HEK293 (cell line): ENCODE results near the gene A4GALT.
A peak's percentile ranks its signal among the peaks of the same experiment; 100 is the strongest.

Experiments used
- CTCF ChIA-PET: fragments of 350-600 bp; formaldehyde crosslinking; extraction: SDS; loops from one replicate; lab custom pipeline; 2021; ENCODE audit warnings: antibody characterized with exemption; lab: Yijun Ruan, JAX
- POLR2A ChIA-PET: fragments of 300-600 bp; formaldehyde crosslinking; extraction: SDS; loops from one replicate; lab custom pipeline; 2020; ENCODE audit warnings: antibody characterized with exemption, inconsistent platforms; lab: Yijun Ruan, JAX
- H3K27ac ChIP-seq: fragments of 200-500 bp; sonication (Bioruptor generic); 2 replicates; pipeline ENCODE4 v1.5.1; 2014; ENCODE audit warnings: low read depth, low read length, control low read depth, inconsistent platforms; ENCODE audit errors: extremely low read depth
- H3K36me3 ChIP-seq, 2 experiments: fragments of 200-500 bp in 1 of 2; sonication (Bioruptor generic) in 1 of 2; 1 replicate in 1 of 2; 2 replicates in 1 of 2; pipeline ENCODE4 v1.5.1; 2014 to 2017; ENCODE audit warnings: inconsistent platforms in 2 of 2, low read length in 2 of 2; ENCODE audit not compliant: control insufficient read depth in 2 of 2, insufficient read depth in 1 of 2
- H3K4me1 ChIP-seq: fragments of 200-500 bp; sonication (Bioruptor generic); 2 replicates; pipeline ENCODE4 v1.5.1; 2014; ENCODE audit warnings: mild to moderate bottlenecking, low read length, inconsistent platforms; ENCODE audit not compliant: control insufficient read depth, insufficient read depth
- H3K4me3 ChIP-seq: 2 replicates; pipeline ENCODE4 v1.5.1; 2011; ENCODE audit warnings: low read depth, mild to moderate bottlenecking, control low read depth, low read length, moderate library complexity
- H3K9me3 ChIP-seq: fragments of 200-500 bp; sonication (Bioruptor generic); 2 replicates; pipeline ENCODE4 v1.5.1; 2014; ENCODE audit warnings: low read depth, low read length, inconsistent platforms; ENCODE audit not compliant: control insufficient read depth, insufficient read depth
- KLF1 ChIP-seq: fragments of 450-650 bp; formaldehyde crosslinking; IDR thresholded peaks from 2 replicates; pipeline ENCODE4 v1.5.1; 2016; ENCODE audit warnings: missing biosample characterization, missing genetic modification characterization
- PBX3 ChIP-seq: sonication (generic); formaldehyde crosslinking; IDR thresholded peaks from 2 replicates; pipeline ENCODE4 v1.8.1; 2022; ENCODE audit warnings: mild to moderate bottlenecking, moderate library complexity, missing genetic modification reagents
- PRDM1 ChIP-seq: fragments of 450-650 bp; formaldehyde crosslinking; IDR thresholded peaks from 2 replicates; pipeline ENCODE4; 2016; ENCODE audit warnings: missing biosample characterization, missing genetic modification characterization
- SCRT1 ChIP-seq: fragments of 450-650 bp; formaldehyde crosslinking; IDR thresholded peaks from 2 replicates; pipeline ENCODE4 v1.5.1; 2016; ENCODE audit warnings: missing biosample characterization, missing genetic modification characterization, borderline replicate concordance
- ZBTB20 ChIP-seq: fragments of 450-650 bp; formaldehyde crosslinking; IDR thresholded peaks from 2 replicates; pipeline ENCODE4 v1.5.1; 2016; ENCODE audit warnings: missing biosample characterization, missing genetic modification characterization
- ZBTB21 ChIP-seq: fragments of 450-650 bp; formaldehyde crosslinking; IDR thresholded peaks from 2 replicates; pipeline ENCODE4 v1.5.1; 2017; ENCODE audit warnings: missing biosample characterization, missing genetic modification characterization
- ZBTB26 ChIP-seq: fragments of 450-650 bp; formaldehyde crosslinking; optimal IDR thresholded peaks from 2 replicates; pipeline ENCODE3; 2016; ENCODE audit warnings: missing biosample characterization, mild to moderate bottlenecking, missing genetic modification characterization
- ZBTB44 ChIP-seq: fragments of 450-650 bp; IDR thresholded peaks from 2 replicates; pipeline ENCODE4 v1.5.1; 2018; ENCODE audit warnings: missing biosample characterization, mild to moderate bottlenecking, missing genetic modification characterization
- ZBTB48 ChIP-seq: fragments of 450-650 bp; formaldehyde crosslinking; IDR thresholded peaks from 2 replicates; pipeline ENCODE4 v1.5.1; 2016; ENCODE audit warnings: missing biosample characterization, missing genetic modification characterization
- ZBTB49 ChIP-seq: fragments of 450-650 bp; formaldehyde crosslinking; IDR thresholded peaks from 2 replicates; pipeline ENCODE4 v1.5.1; 2016; ENCODE audit warnings: missing biosample characterization, missing genetic modification characterization, low read depth
- ZBTB6 ChIP-seq: fragments of 450-650 bp; formaldehyde crosslinking; IDR thresholded peaks from 2 replicates; pipeline ENCODE4 v1.5.1; 2017; ENCODE audit warnings: missing biosample characterization, missing genetic modification characterization
- ZFHX2 ChIP-seq: fragments of 450-650 bp; formaldehyde crosslinking; conservative IDR thresholded peaks from 2 replicates; pipeline ENCODE4 v1.5.1; 2016; ENCODE audit warnings: missing biosample characterization, missing genetic modification characterization
- ZNF10 ChIP-seq: fragments of 450-650 bp; formaldehyde crosslinking; IDR thresholded peaks from 2 replicates; pipeline ENCODE4 v1.5.1; 2017; ENCODE audit warnings: missing biosample characterization, missing genetic modification characterization
- ZNF148 ChIP-seq: fragments of 450-650 bp; formaldehyde crosslinking; IDR thresholded peaks from 2 replicates; pipeline ENCODE4 v1.5.0; 2017; ENCODE audit warnings: missing biosample characterization, missing genetic modification characterization, borderline replicate concordance
- ZNF302 ChIP-seq: fragments of 450-650 bp; formaldehyde crosslinking; IDR thresholded peaks from 2 replicates; pipeline ENCODE4 v1.5.1; 2016; ENCODE audit warnings: missing biosample characterization, missing genetic modification characterization, low read depth
- ZNF311 ChIP-seq: fragments of 450-650 bp; formaldehyde crosslinking; IDR thresholded peaks from 2 replicates; pipeline ENCODE4 v1.5.1; 2017; ENCODE audit warnings: missing biosample characterization, missing genetic modification characterization, borderline replicate concordance
- ZNF335 ChIP-seq: fragments of 450-650 bp; formaldehyde crosslinking; conservative IDR thresholded peaks from 2 replicates; pipeline ENCODE4 v1.5.1; 2016; ENCODE audit warnings: missing biosample characterization, missing genetic modification characterization
- ZNF398 ChIP-seq: fragments of 450-650 bp; formaldehyde crosslinking; IDR thresholded peaks from 2 replicates; pipeline ENCODE4 v1.5.1; 2017; ENCODE audit warnings: missing biosample characterization, missing genetic modification characterization
- ZNF404 ChIP-seq: fragments of 450-650 bp; formaldehyde crosslinking; IDR thresholded peaks from 2 replicates; pipeline ENCODE4 v1.5.1; 2017; ENCODE audit warnings: missing biosample characterization, missing genetic modification characterization
- ZNF423 ChIP-seq: fragments of 450-650 bp; formaldehyde crosslinking; IDR thresholded peaks from 2 replicates; pipeline ENCODE4 v1.5.1; 2016; ENCODE audit warnings: missing biosample characterization, missing genetic modification characterization
- ZNF544 ChIP-seq: fragments of 450-650 bp; formaldehyde crosslinking; IDR thresholded peaks from 2 replicates; pipeline ENCODE4 v1.5.0; 2017; ENCODE audit warnings: missing biosample characterization, missing genetic modification characterization
- ZNF626 ChIP-seq: fragments of 450-650 bp; sonication (Bioruptor Pico); formaldehyde crosslinking; IDR thresholded peaks from 2 replicates; pipeline ENCODE4 v1.5.1; 2018; ENCODE audit warnings: missing biosample characterization, missing genetic modification characterization, inconsistent platforms
- ZNF670 ChIP-seq: fragments of 450-650 bp; formaldehyde crosslinking; IDR thresholded peaks from 2 replicates; pipeline ENCODE4 v1.5.1; 2016; ENCODE audit warnings: missing biosample characterization, missing genetic modification characterization, low read depth

The A4GALT gene

GRCh38 chr22:42720263-42721044, at the start of gene A4GALT:
TSS of gene A4GALT (minus strand) at chr22:42720870. CDS start at chr22:42693951, 26,919 bp downstream.
- peak within 1 kb of the TSS; percentile 52; the same call in 1 of the 2 replicates for H3K27ac ChIP-seq
- no peaks in the 10 kb centered on the region for H3K4me1 ChIP-seq
- no peaks in the 10 kb centered on the region for H3K36me3 ChIP-seq
- no peaks in the 10 kb centered on the region for H3K9me3 ChIP-seq
- peak within 1 kb of the TSS; percentile 52 for H3K4me3 ChIP-seq
- CTCF ChIA-PET = no interaction called here
- POLR2A ChIA-PET = interaction anchor here (0.6 kb wide), 1 partner anchor 9 kb away, joined by 5 read pairs; no protein-coding TSS in a partner anchor
- TF ChIP-seq ZNF404 (tag by site-specific recombination) = no peak
- no peak for TF ChIP-seq ZNF311
- TF ChIP-seq ZBTB26 (tag by site-specific recombination) = peak; percentile 47
- TF ChIP-seq ZNF544 (tag by site-specific recombination) = no peak
- TF ChIP-seq ZBTB49 (tag by site-specific recombination) = no peak
- peak; percentile 40; the same call in 1 of the 2 replicates for TF ChIP-seq PBX3 (CRISPR knock-in tag)
- no peak for TF ChIP-seq ZNF670 (tag by site-specific recombination)
- 0 out of 2 replicates have a peak, but pooled peaks have one; percentile 7 for TF ChIP-seq ZNF398 (tag by site-specific recombination)
- no peak for TF ChIP-seq ZNF148
- TF ChIP-seq ZBTB21 (tag by site-specific recombination) = no peak
- TF ChIP-seq ZBTB20 (tag by site-specific recombination) = peak; percentile 53; the same call in 1 of the 2 replicates
- no peak for TF ChIP-seq ZNF423
- TF ChIP-seq ZNF626 (tag by site-specific recombination) = no peak
- no peak for TF ChIP-seq ZBTB48
- no peak for TF ChIP-seq KLF1 (tag by site-specific recombination)
- TF ChIP-seq PRDM1 = no peak
- no peak for TF ChIP-seq ZNF302 (tag by site-specific recombination)
- no peak for TF ChIP-seq SCRT1 (tag by site-specific recombination)
- peak; percentile 34 for TF ChIP-seq ZFHX2 (tag by site-specific recombination)
- no peak for TF ChIP-seq ZBTB44
- TF ChIP-seq ZBTB6 = no peak
- no peak for TF ChIP-seq ZNF10 (tag by site-specific recombination)
- peak; percentile 82 for TF ChIP-seq ZNF335 (tag by site-specific recombination)
